ENCODE results near the gene VWA8. TPM values are rescaled to one million over a fixed set of nuclear protein-coding genes. Genes with fewer than 3 reads are reported as not detected.

Gene VWA8
- polyA plus RNA-seq, 1 donor (not counting 4 experiments of a cell fraction or from before 2014, with no cell fraction given) = 17.8 TPM

GRCh38 chr13:41549491-41549890, 411.4 kb downstream of the VWA8 start:
- no peak overlapping the region for H3K4me2 ChIP-seq (ENCODE audit: control insufficient read depth, extremely low read depth, insufficient read depth, low read depth, low read length)
- H3K9me1 ChIP-seq (ENCODE audit: control insufficient read depth, extremely low read depth, insufficient read depth, low read length) = no peaks in the 10 kb centered on the region
- no peak overlapping the region for H3K4me3 ChIP-seq (ENCODE audit: control insufficient read depth in 2 of 3, extremely low read depth in 1 of 3, insufficient read depth in 2 of 3, low read depth in 1 of 3, low read length in 3 of 3)
- H3K9me3 ChIP-seq (ENCODE audit: control insufficient read depth, low read depth, low read length) = no peaks in the 10 kb centered on the region
- no peak overlapping the region for H2AFZ ChIP-seq (ENCODE audit: control insufficient read depth, low read length)
- H4K20me1 ChIP-seq (ENCODE audit: control insufficient read depth, extremely low read depth, insufficient read depth, low read length) = no peaks in the 10 kb centered on the region
- TF ChIP-seq CTCF (optimal IDR thresholded peaks at IDR 0.05 in 1 of 3, IDR thresholded peaks at IDR 0.05 in 1 of 3, conservative IDR thresholded peaks at IDR 0.05 in 1 of 3; ENCODE audit: extremely low read depth in 1 of 3, insufficient read depth in 2 of 3, low read length in 3 of 3) (no peak), EZH2 (IDR thresholded peaks at IDR 0.05; ENCODE audit: low read length) (no peak)
- no peak for DNase-seq (ENCODE audit: low read depth, low spot score)
- H3K4me1 ChIP-seq (ENCODE audit: control insufficient read depth, extremely low read depth, insufficient read depth, low read length) = peaks cover 34% of the 10 kb centered on the region
- H3K79me2 ChIP-seq (ENCODE audit: control insufficient read depth, insufficient read depth, low read length) = no peaks in the 10 kb centered on the region
- H3K27me3 ChIP-seq (ENCODE audit: control insufficient read depth, extremely low read depth, insufficient read depth, low read length) = peaks cover 10% of the 10 kb centered on the region
- H3K27ac ChIP-seq (ENCODE audit: control insufficient read depth, insufficient read depth, low read length) = no peak overlapping the region
- dilution Hi-C loops (cut with MboI; ENCODE audit: extremely low pct_ligation_motif_present, low sequenced_read_pairs) = no loop called here
- H3K36me3 ChIP-seq (ENCODE audit: control insufficient read depth in 2 of 2, extremely low read depth in 1 of 2, insufficient read depth in 2 of 2, low read length in 2 of 2) = no peaks in the 10 kb centered on the region
- H3K9ac ChIP-seq (ENCODE audit: control insufficient read depth, extremely low read depth, insufficient read depth, low read length) = no peak overlapping the region
- no peak for FAIRE-seq

- Histone ChIP-seq H3K4me1 (ENCODE audit: control insufficient read depth, extremely low read depth, insufficient read depth, low read length) (peaks cover 35% of the 10 kb centered on the region), H3K9me1 (ENCODE audit: control insufficient read depth, extremely low read depth, insufficient read depth, low read length) (no peaks in the 10 kb centered on the region), H3K36me3 (ENCODE audit: control insufficient read depth in 2 of 2, extremely low read depth in 1 of 2, insufficient read depth in 2 of 2, low read length in 2 of 2) (no peaks in the 10 kb centered on the region), H3K9me3 (ENCODE audit: control insufficient read depth, low read depth, low read length) (no peaks in the 10 kb centered on the region), H3K79me2 (ENCODE audit: control insufficient read depth, insufficient read depth, low read length) (no peaks in the 10 kb centered on the region), H3K27me3 (ENCODE audit: control insufficient read depth, extremely low read depth, insufficient read depth, low read length) (peaks cover 13% of the 10 kb centered on the region), H3K27ac (ENCODE audit: control insufficient read depth, insufficient read depth, low read length) (no peak overlapping the region), H2AFZ (ENCODE audit: control insufficient read depth, low read length) (no peak overlapping the region), H3K4me2 (ENCODE audit: control insufficient read depth, extremely low read depth, insufficient read depth, low read depth, low read length) (no peak overlapping the region), H4K20me1 (ENCODE audit: control insufficient read depth, extremely low read depth, insufficient read depth, low read length) (no peaks in the 10 kb centered on the region), H3K9ac (ENCODE audit: control insufficient read depth, extremely low read depth, insufficient read depth, low read length) (no peak overlapping the region), H3K4me3 (ENCODE audit: control insufficient read depth in 2 of 3, extremely low read depth in 1 of 3, insufficient read depth in 2 of 3, low read depth in 1 of 3, low read length in 3 of 3) (no peak overlapping the region)
- no peak for FAIRE-seq
- TF ChIP-seq EZH2 (IDR thresholded peaks at IDR 0.05; ENCODE audit: low read length) (no peak), CTCF (optimal IDR thresholded peaks at IDR 0.05 in 1 of 3, IDR thresholded peaks at IDR 0.05 in 1 of 3, conservative IDR thresholded peaks at IDR 0.05 in 1 of 3; ENCODE audit: extremely low read depth in 1 of 3, insufficient read depth in 2 of 3, low read length in 3 of 3) (no peak)
- DNase-seq (ENCODE audit: low read depth, low spot score) = no peak
- dilution Hi-C loops (cut with MboI; ENCODE audit: extremely low pct_ligation_motif_present, low sequenced_read_pairs) = no loop called here
These were observed 412.0 kb downstream of the VWA8 start for GRCh38 chr13:41548910-41549309.
